ENCODE results near the gene SQSTM1.
A peak's percentile ranks its signal among the peaks of the same experiment; 100 is the strongest.

The SQSTM1 gene

GRCh38 chr5:179874136-179874535 is 53.4 kb downstream of the SQSTM1 start:
- DNase-seq (ENCODE audit: low spot score) = no peak

GRCh38 chr5:179874536-179875292 is 54.0 kb downstream of the SQSTM1 start:
- DNase-seq (ENCODE audit: low spot score) = no peak

- no peak for DNase-seq (ENCODE audit: low spot score)
These were observed 55.3 kb downstream of the SQSTM1 start for GRCh38 chr5:179875741-179876609.

- peak; percentile 37 for DNase-seq (ENCODE audit: low spot score)
These were observed 55.9 kb downstream of the SQSTM1 start for GRCh38 chr5:179876610-179876952.

- no peak for DNase-seq (ENCODE audit: low spot score)
These were observed 57.7 kb downstream of the SQSTM1 start for GRCh38 chr5:179878222-179879002.

GRCh38 chr5:179879003-179879689 is 58.4 kb downstream of the SQSTM1 start:
- no peak for DNase-seq (ENCODE audit: low spot score)

- DNase-seq (ENCODE audit: low spot score) = no peak
These were observed 58.9 kb downstream of the SQSTM1 start for GRCh38 chr5:179879690-179880010.

- DNase-seq (ENCODE audit: low spot score) = no peak
These were observed 59.5 kb downstream of the SQSTM1 start for GRCh38 chr5:179880066-179880650.

GRCh38 chr5:179880848-179881590 is 60.3 kb downstream of the SQSTM1 start:
- no peak for DNase-seq (ENCODE audit: low spot score)

GRCh38 chr5:179882338-179882737 is 61.6 kb downstream of the SQSTM1 start:
- DNase-seq (ENCODE audit: low spot score) = no peak

GRCh38 chr5:179883163-179883562 is 62.5 kb downstream of the SQSTM1 start:
- no peak for DNase-seq (ENCODE audit: low spot score)

- DNase-seq (ENCODE audit: low spot score) = no peak
These were observed 64.9 kb downstream of the SQSTM1 start for GRCh38 chr5:179885491-179886090.

- DNase-seq (ENCODE audit: low spot score) = no peak
These were observed 65.6 kb downstream of the SQSTM1 start for GRCh38 chr5:179886190-179886911.

- DNase-seq (ENCODE audit: low spot score) = no peak
These were observed 66.4 kb downstream of the SQSTM1 start for GRCh38 chr5:179887095-179887494.

Measured in pons (tissue), 1 donor.